RWPE1 (cell line): ENCODE measurements around the gene ABCC2.
A peak's percentile ranks its signal among the peaks of the same experiment; 100 is the strongest.

Experiments
- CTCF ChIA-PET: fragments of 350-600 bp; sonication (Branson Sonifier 250); formaldehyde crosslinking; extraction: SDS; loops from one replicate; lab custom pipeline; 2021; lab: Yijun Ruan, JAX
- POLR2A ChIA-PET: fragments of 400-600 bp; formaldehyde crosslinking; extraction: SDS; loops from one replicate; lab custom pipeline; 2020; ENCODE audit warnings: antibody characterized with exemption; ENCODE audit not compliant: low non-redundant PET; lab: Yijun Ruan, JAX
- DNase-seq: peaks from one replicate; pipeline ENCODE4 v3.0.0; 2012; ENCODE audit warnings: low spot score
- H3K27ac ChIP-seq: fragments of 450-650 bp; 2 replicates; pipeline ENCODE4 v1.5.1; 2017
- CTCF ChIP-seq: fragments of 450-650 bp; conservative IDR thresholded peaks from 2 replicates; pipeline ENCODE4 v1.5.1; 2017; ENCODE audit warnings: low read depth, mild to moderate bottlenecking

Gene ABCC2

GRCh38 chr10:99843310-99843709 is 60.9 kb downstream of the ABCC2 start:
- CTCF ChIA-PET: interaction anchor here (1.9 kb wide), 1 partner anchor 202 kb away, joined by 5 read pairs; no protein-coding TSS in a partner anchor
- TF ChIP-seq CTCF: no peak
- no peak for DNase-seq
- POLR2A ChIA-PET: no interaction called here
- no peak overlapping the region for H3K27ac ChIP-seq

- ChIA-PET CTCF (interaction anchor here (0.6 to 1.9 kb wide), 2 partner anchors 11 to 201 kb away, joined by 4 to 5 read pairs; no protein-coding TSS in a partner anchor), POLR2A (no interaction called here)
- no peak for DNase-seq
- H3K27ac ChIP-seq: no peak overlapping the region
- TF ChIP-seq CTCF: no peak
These were observed 62.1 kb downstream of the ABCC2 start for GRCh38 chr10:99844433-99844955.

- CTCF ChIA-PET: interaction anchor here (0.5 to 2.7 kb wide), 31 partner anchors 9 to 1076 kb away, joined by 3 to 29 read pairs (median 3); partner anchors contain the start of gene DNMBP
- POLR2A ChIA-PET: no interaction called here
- no peak overlapping the region for H3K27ac ChIP-seq
- TF ChIP-seq CTCF: peak; percentile 88
- peak; percentile 78 for DNase-seq
These were observed 63.5 kb downstream of the ABCC2 start for GRCh38 chr10:99845837-99846382.

GRCh38 chr10:99849057-99849456 is 66.6 kb downstream of the ABCC2 start:
- ChIA-PET CTCF (interaction anchor here (0.6 to 1.0 kb wide), 2 partner anchors 103 to 254 kb away, joined by 3 read pairs; no protein-coding TSS in a partner anchor), POLR2A (interaction anchor here (0.6 kb wide), 1 partner anchor 75 kb away, joined by 7 read pairs; no protein-coding TSS in a partner anchor)
- no peak for TF ChIP-seq CTCF
- no peak for DNase-seq
- H3K27ac ChIP-seq: no peak overlapping the region

GRCh38 chr10:99849536-99849935 is 67.1 kb downstream of the ABCC2 start:
- ChIA-PET POLR2A (interaction anchor here (0.6 kb wide), 1 partner anchor 76 kb away, joined by 7 read pairs; no protein-coding TSS in a partner anchor), CTCF (interaction anchor here (0.6 to 1.0 kb wide), 2 partner anchors 104 to 253 kb away, joined by 3 read pairs; no protein-coding TSS in a partner anchor)
- H3K27ac ChIP-seq: no peak overlapping the region
- DNase-seq: no peak
- no peak for TF ChIP-seq CTCF

GRCh38 chr10:99850021-99850766 is 67.8 kb downstream of the ABCC2 start:
- no peak for DNase-seq
- TF ChIP-seq CTCF: no peak
- POLR2A ChIA-PET: no interaction called here
- H3K27ac ChIP-seq: no peak overlapping the region
- CTCF ChIA-PET: interaction anchor here (0.6 to 1.0 kb wide), 2 partner anchors 155 to 252 kb away, joined by 3 read pairs; no protein-coding TSS in a partner anchor
